GM18873 (cell line): ENCODE data around the gene ARHGEF12.

ENCODE experiments used
- ATAC-seq: cut with Tn5 transposase; IDR thresholded peaks from one replicate; pipeline ENCODE4 v1.9.1; 2021; ENCODE audit warnings: mild to moderate bottlenecking, moderate library complexity, moderate number of reproducible peaks; ENCODE audit not compliant: unreplicated experiment, low FRiP score

Gene ARHGEF12

GRCh38 chr11:120338107-120338933 is 2.1 kb downstream of the ARHGEF12 start:
- ATAC-seq, result no peak

GRCh38 chr11:120339394-120339890 is 3.2 kb downstream of the ARHGEF12 start:
- ATAC-seq, result no peak

- no peak for ATAC-seq
These were observed 4.3 kb downstream of the ARHGEF12 start for GRCh38 chr11:120340529-120340928.

GRCh38 chr11:120342226-120342625 is 6.0 kb downstream of the ARHGEF12 start:
- ATAC-seq, result no peak

- ATAC-seq, result no peak
These were observed 6.5 kb downstream of the ARHGEF12 start for GRCh38 chr11:120342678-120343077.

GRCh38 chr11:120343429-120343828 is 7.2 kb downstream of the ARHGEF12 start:
- no peak for ATAC-seq

- ATAC-seq, result peak; percentile 85
These were observed 8.2 kb downstream of the ARHGEF12 start for GRCh38 chr11:120344302-120345004.

GRCh38 chr11:120346233-120346632 is 10.0 kb downstream of the ARHGEF12 start:
- ATAC-seq, result no peak

GRCh38 chr11:120350637-120351036 is 14.4 kb downstream of the ARHGEF12 start:
- no peak for ATAC-seq

- no peak for ATAC-seq
These were observed 16.2 kb downstream of the ARHGEF12 start for GRCh38 chr11:120352405-120352804.

GRCh38 chr11:120354068-120354467 is 17.9 kb downstream of the ARHGEF12 start:
- no peak for ATAC-seq

GRCh38 chr11:120354779-120355178 is 18.6 kb downstream of the ARHGEF12 start:
- no peak for ATAC-seq

- ATAC-seq, result no peak
These were observed 21.4 kb downstream of the ARHGEF12 start for GRCh38 chr11:120357620-120358019.

GRCh38 chr11:120358729-120359128 is 22.5 kb downstream of the ARHGEF12 start:
- ATAC-seq, result no peak

GRCh38 chr11:120363436-120363835 is 27.2 kb downstream of the ARHGEF12 start:
- no peak for ATAC-seq

- no peak for ATAC-seq
These were observed 29.3 kb downstream of the ARHGEF12 start for GRCh38 chr11:120365512-120365911.

GRCh38 chr11:120372296-120372695 is 36.1 kb downstream of the ARHGEF12 start:
- ATAC-seq, result no peak

- no peak for ATAC-seq
These were observed 38.9 kb downstream of the ARHGEF12 start for GRCh38 chr11:120375076-120375475.

GRCh38 chr11:120376547-120377182 is 40.5 kb downstream of the ARHGEF12 start:
- ATAC-seq, result no peak

GRCh38 chr11:120378474-120378873 is 42.3 kb downstream of the ARHGEF12 start:
- ATAC-seq, result no peak

GRCh38 chr11:120381401-120381800 is 45.2 kb downstream of the ARHGEF12 start:
- ATAC-seq, result no peak
